Thyroid gland (tissue), 4 donors: ENCODE results near the gene KCP.

ENCODE experiments used
- POLR2A ChIP-seq, 2 donors: fragments of 450-650 bp; IDR thresholded peaks; one replicate each; pipeline ENCODE4 v1.6.1; 2017; ENCODE audit warnings: antibody characterized with exemption in 2 of 2, mild to moderate bottlenecking in 2 of 2, moderate library complexity in 1 of 2
- TF ChIP-seq, protein P1 (sequence below), 6 experiments: fragments of 200-600 bp in 3 of 6; fragments of 450-650 bp in 3 of 6; sonication (generic) in 3 of 6; IDR thresholded peaks; one replicate each; pipeline ENCODE4 v1.5.1; 2016 to 2019; ENCODE audit warnings: antibody characterized with exemption in 6 of 6, mild to moderate bottlenecking in 2 of 6, inconsistent platforms in 1 of 6, moderate library complexity in 1 of 6

DNA sequence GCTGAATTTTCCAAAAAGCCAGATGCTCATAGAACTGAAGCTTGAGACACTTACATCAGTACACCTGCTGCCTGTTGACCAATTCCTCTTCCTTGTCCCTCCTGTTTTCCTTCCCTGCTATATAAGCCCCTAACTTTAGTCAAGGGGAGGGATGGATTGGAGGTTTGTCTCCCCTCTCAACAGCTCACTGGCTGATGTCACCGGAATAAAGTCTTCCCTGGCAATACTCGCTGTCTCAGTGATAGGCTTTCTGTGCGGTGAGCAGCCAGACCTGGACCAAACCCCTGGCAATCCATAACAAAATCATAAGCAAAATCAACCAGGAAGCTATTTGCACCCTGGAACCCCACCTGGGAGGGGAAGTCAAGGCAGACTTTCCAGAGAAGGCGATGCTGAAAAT lies 26.3 kb upstream of the KCP start:
- TF ChIP-seq, protein P1, sequence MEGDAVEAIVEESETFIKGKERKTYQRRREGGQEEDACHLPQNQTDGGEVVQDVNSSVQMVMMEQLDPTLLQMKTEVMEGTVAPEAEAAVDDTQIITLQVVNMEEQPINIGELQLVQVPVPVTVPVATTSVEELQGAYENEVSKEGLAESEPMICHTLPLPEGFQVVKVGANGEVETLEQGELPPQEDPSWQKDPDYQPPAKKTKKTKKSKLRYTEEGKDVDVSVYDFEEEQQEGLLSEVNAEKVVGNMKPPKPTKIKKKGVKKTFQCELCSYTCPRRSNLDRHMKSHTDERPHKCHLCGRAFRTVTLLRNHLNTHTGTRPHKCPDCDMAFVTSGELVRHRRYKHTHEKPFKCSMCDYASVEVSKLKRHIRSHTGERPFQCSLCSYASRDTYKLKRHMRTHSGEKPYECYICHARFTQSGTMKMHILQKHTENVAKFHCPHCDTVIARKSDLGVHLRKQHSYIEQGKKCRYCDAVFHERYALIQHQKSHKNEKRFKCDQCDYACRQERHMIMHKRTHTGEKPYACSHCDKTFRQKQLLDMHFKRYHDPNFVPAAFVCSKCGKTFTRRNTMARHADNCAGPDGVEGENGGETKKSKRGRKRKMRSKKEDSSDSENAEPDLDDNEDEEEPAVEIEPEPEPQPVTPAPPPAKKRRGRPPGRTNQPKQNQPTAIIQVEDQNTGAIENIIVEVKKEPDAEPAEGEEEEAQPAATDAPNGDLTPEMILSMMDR (IDR thresholded peaks at IDR 0.05) = no peak
- TF ChIP-seq POLR2A (IDR thresholded peaks at IDR 0.05) = no peak
